Measurements from ENCODE around the gene XXYLT1. TPM values are rescaled to one million over a fixed set of nuclear protein-coding genes. Genes with fewer than 3 reads are reported as not detected.
A peak's percentile ranks its signal among the peaks of the same experiment; 100 is the strongest.
"Not testable (repeated sequence)": the region's sequence is repeated elsewhere in the genome, so short reads cannot be mapped to it uniquely, and the experiment has no call there.

Gene XXYLT1
- total RNA-seq, 4 donors from 2014 or later = 6.0 to 16.1 (median 9.6) TPM

- no peak for TF ChIP-seq CTCF (IDR thresholded peaks at IDR 0.05)
- ATAC-seq (ENCODE audit: low FRiP score) (no peak), DNase-seq (ENCODE audit: low spot score) (peak; percentile 7)
These were observed 44.5 kb downstream of the XXYLT1 start for GRCh38 chr3:195226445-195226844.

GRCh38 chr3:195224980-195225580 is 45.9 kb downstream of the XXYLT1 start:
- DNase-seq (ENCODE audit: low spot score) = no peak
- no peak for TF ChIP-seq CTCF (IDR thresholded peaks at IDR 0.05)
- ATAC-seq (ENCODE audit: low FRiP score) = no peak

DNA sequence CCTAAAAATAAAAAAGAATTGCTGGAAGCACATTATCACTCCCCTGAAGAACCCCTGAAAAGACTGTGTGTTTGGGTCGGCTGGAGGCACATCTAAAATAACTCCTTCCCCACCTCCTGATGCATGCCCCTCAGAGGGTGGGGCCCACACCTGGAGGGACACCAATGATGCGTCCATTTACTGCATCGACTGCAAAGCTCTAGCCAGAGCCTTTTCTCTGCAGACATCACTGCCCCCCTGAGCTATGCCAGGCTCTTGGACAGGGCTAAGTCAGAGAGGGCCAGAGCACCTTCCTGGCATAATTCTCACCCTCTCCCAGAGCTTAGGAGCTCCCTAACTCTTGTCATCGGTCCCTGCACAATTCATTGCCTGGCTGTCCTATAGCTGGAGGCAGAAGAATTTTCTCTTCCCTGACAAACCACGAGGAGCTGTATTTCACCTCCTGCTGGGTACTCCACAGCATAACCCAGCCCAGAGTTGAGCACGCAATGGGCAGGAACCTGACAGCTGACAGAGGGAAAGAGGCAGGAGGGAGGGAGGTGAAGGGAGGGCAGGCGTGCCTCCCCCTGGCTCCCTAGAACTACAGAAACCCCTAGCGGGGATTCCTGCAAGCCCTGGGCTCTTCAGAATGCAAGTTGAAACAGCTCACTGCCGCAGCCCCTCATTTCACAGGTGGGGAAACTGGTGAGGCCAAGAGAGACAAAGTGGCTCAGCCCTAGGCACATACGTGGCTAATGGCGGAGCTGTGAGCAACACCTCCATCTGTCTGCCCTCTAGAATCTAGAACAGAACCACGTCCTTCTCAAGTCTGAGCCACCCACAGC is 46.6 kb downstream of the XXYLT1 start:
- no peak for TF ChIP-seq CTCF (IDR thresholded peaks at IDR 0.05)
- DNase-seq (ENCODE audit: low spot score) (no peak), ATAC-seq (ENCODE audit: low FRiP score) (no peak)

DNA sequence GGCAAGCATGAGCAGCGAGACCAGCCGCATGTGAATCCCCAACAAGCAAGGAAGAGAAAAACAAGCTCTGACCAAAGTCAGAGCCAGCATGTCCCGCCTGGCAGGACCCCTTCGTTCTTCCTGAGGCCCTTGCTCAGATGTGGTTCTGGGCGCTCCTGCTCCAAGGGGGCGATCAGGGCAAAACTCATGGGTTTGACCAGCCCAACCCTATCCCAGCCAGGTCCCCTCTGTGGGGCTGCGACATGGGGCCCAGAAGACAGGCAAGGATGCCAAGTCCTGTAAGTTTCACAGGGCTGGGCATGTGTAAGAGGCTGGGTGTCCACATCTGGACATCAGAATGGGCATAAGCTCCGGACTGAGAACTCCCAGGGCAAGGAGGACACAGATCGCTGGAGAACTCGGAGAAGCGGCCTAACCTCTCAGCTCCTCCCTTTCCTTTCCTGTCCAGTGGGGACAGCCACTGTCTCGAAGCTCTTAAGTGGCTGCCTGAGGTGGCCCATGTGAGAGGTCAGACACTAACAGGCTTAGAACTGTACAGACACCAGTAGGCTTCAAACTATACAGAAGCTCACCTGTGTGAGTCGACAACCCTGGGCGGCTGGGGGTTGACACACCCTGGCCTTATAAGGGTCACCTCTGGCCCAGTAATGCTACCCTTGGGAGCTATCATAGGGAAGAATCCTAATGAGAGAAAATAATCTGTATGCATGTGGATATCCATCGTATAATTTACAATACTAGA is 48.9 kb downstream of the XXYLT1 start:
- ATAC-seq (ENCODE audit: low FRiP score) (no peak), DNase-seq (ENCODE audit: low spot score) (peak; percentile 16)
- TF ChIP-seq CTCF (IDR thresholded peaks at IDR 0.05) = no peak

GRCh38 chr3:195221015-195221853 is 49.7 kb downstream of the XXYLT1 start:
- peak; percentile 60 for ATAC-seq (ENCODE audit: low FRiP score)
- peak; percentile 20 for DNase-seq (ENCODE audit: low spot score)
- no peak for TF ChIP-seq CTCF (IDR thresholded peaks at IDR 0.05)

- TF ChIP-seq CTCF (IDR thresholded peaks at IDR 0.05) = no peak
- DNase-seq (ENCODE audit: low spot score) (peak; percentile 18), ATAC-seq (ENCODE audit: low FRiP score) (no peak)
These were observed 51.4 kb downstream of the XXYLT1 start for GRCh38 chr3:195219351-195220230.

- DNase-seq (ENCODE audit: low spot score); ATAC-seq (ENCODE audit: low FRiP score): not testable (repeated sequence)
These were observed 52.6 kb downstream of the XXYLT1 start for GRCh38 chr3:195218331-195218730.

DNA sequence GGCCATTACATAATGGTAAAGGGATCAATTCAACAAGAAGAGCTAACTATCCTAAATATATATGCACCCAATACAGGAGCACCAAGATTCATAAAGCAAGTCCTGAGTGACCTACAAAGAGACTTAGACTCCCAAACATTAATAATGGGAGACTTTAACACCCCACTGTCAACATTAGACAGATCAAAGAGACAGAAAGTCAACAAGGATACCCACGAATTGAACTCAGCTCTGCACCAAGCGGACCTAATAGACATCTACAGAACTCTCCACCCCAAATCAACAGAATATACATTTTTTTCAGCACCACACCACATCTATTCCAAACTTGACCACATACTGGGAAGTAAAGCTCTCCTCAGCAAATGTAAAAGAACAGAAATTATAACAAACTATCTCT is 55.4 kb downstream of the XXYLT1 start:
- ATAC-seq (ENCODE audit: low FRiP score); DNase-seq (ENCODE audit: low spot score): not testable (repeated sequence)
